HEK293T (cell line): ENCODE measurements around the gene TRAF3.

Experiments used
- ARNT ChIP-seq: fragments of 450-650 bp; IDR thresholded peaks from 2 replicates; pipeline ENCODE4 v1.6.1; 2017; ENCODE audit warnings: mild to moderate bottlenecking
- CTBP1 ChIP-seq: fragments of 450-650 bp; IDR thresholded peaks from 2 replicates; pipeline ENCODE4 v1.6.1; 2016; ENCODE audit warnings: borderline replicate concordance
- FOXK2 ChIP-seq: fragments of 450-650 bp; IDR thresholded peaks from 2 replicates; pipeline ENCODE4 v1.6.1; 2016; ENCODE audit warnings: mild to moderate bottlenecking
- FOXM1 ChIP-seq: fragments of 450-650 bp; IDR thresholded peaks from 2 replicates; pipeline ENCODE4 v1.6.1; 2017; ENCODE audit warnings: mild to moderate bottlenecking, borderline replicate concordance
- HDGF ChIP-seq: fragments of 450-650 bp; IDR thresholded peaks from 2 replicates; pipeline ENCODE4 v1.6.1; 2017; ENCODE audit warnings: antibody characterized with exemption, borderline replicate concordance
- LEF1 ChIP-seq: fragments of 450-650 bp; IDR thresholded peaks from 2 replicates; pipeline ENCODE4 v1.6.1; 2017; ENCODE audit warnings: mild to moderate bottlenecking, borderline replicate concordance
- NFRKB ChIP-seq: fragments of 450-650 bp; IDR thresholded peaks from 2 replicates; pipeline ENCODE4 v1.6.1; 2016; ENCODE audit warnings: mild to moderate bottlenecking, moderate library complexity
- PKNOX1 ChIP-seq: fragments of 450-650 bp; IDR thresholded peaks from 2 replicates; pipeline ENCODE4 v1.6.1; 2016
- SP1 ChIP-seq: fragments of 450-650 bp; IDR thresholded peaks from 2 replicates; pipeline ENCODE4 v1.6.1; 2017
- SUZ12 ChIP-seq: fragments of 450-650 bp; IDR thresholded peaks from 2 replicates; pipeline ENCODE4 v1.6.1; 2016; ENCODE audit warnings: mild to moderate bottlenecking
- TARDBP ChIP-seq: fragments of 450-650 bp; IDR thresholded peaks from 2 replicates; pipeline ENCODE4 v1.6.1; 2016

GRCh38 chr14:102931580-102932285 lies 154.5 kb downstream of the TRAF3 start:
- TF ChIP-seq FOXK2 (no peak), CTBP1 (no peak), SUZ12 (no peak), FOXM1 (no peak), PKNOX1 (no peak), NFRKB (no peak), HDGF (no peak), SP1 (no peak), LEF1 (no peak), ARNT (no peak), TARDBP (no peak)
